ENCODE data around the gene CFAP100.

GRCh38 chr3:126355251-126355650, 39.5 kb upstream of the CFAP100 start:
- TF ChIP-seq NR2C1 (IDR thresholded peaks at IDR 0.05) (no peak), RAD21 (IDR thresholded peaks at IDR 0.05; ENCODE audit: insufficient read depth, low read depth, low read length) (no peak), MYC (IDR thresholded peaks at IDR 0.05; ENCODE audit: insufficient read depth, insufficient read length, insufficient replicate concordance, low read length, severe bottlenecking) (no peak), POLR2A (IDR thresholded peaks at IDR 0.05; ENCODE audit: low read depth, low read length) (no peak), ZBTB4 (CRISPR knock-in tag; IDR thresholded peaks at IDR 0.05) (no peak), HCFC1 (IDR thresholded peaks at IDR 0.05; ENCODE audit: low read length) (no peak), MYB (IDR thresholded peaks at IDR 0.05; ENCODE audit: borderline replicate concordance, low read depth, low read length) (no peak), POLR2AphosphoS5 (IDR thresholded peaks at IDR 0.05; ENCODE audit: low read length) (no peak), JUND (IDR thresholded peaks at IDR 0.05; ENCODE audit: low read depth, low read length) (no peak)

Measured in GM12878 (cell line).